Activated CD8-positive, alpha-beta memory T cell treated with anti-CD3 and anti-CD28 coated beads for 36 hours (primary cell): ENCODE results near the gene PTMA. TPM values are rescaled to one million over a fixed set of nuclear protein-coding genes. Genes with fewer than 3 reads are reported as not detected.

Experiments
- CTCF ChIA-PET: fragments of 350-600 bp; sonication (Branson Sonifier 250); formaldehyde crosslinking; loops from one replicate; lab custom pipeline; 2021; ENCODE audit warnings: antibody characterized with exemption; lab: Charles Lee
- POLR2A ChIA-PET: fragments of 350-600 bp; sonication (Branson Sonifier 250); formaldehyde crosslinking; loops from one replicate; lab custom pipeline; 2021; ENCODE audit warnings: antibody characterized with exemption; lab: Charles Lee
- total RNA-seq, 2 experiments: library from RNA; stranded (reverse); gene quantifications; one replicate each; pipeline ENCODE4 v1.2.3, GENCODE V29; 2021

The PTMA gene
- total RNA-seq, 2 experiments from 2014 or later = 2,458 to 2,489 TPM

- POLR2A ChIA-PET = interaction anchor here (0.5 to 6.1 kb wide), 5 partner anchors 32 to 245 kb away, joined by 3 to 94 read pairs (median 5); partner anchors contain the start of gene NCL
Observed at GRCh38 chr2:231709636-231709980, 1.3 kb downstream of the PTMA start.

GRCh38 chr2:231709981-231710798, 1.9 kb downstream of the PTMA start:
- POLR2A ChIA-PET = interaction anchor here (0.5 to 6.1 kb wide), 4 partner anchors 35 to 246 kb away, joined by 3 to 94 read pairs (median 6); partner anchors contain the start of gene NCL
- CTCF ChIA-PET = interaction anchor here (0.7 to 4.8 kb wide), 3 partner anchors 33 to 97 kb away, joined by 3 to 47 read pairs (median 5); no protein-coding TSS in a partner anchor

More at GRCh38 chr2:231709636-231709980, 1.3 kb downstream of the PTMA start:
- CTCF ChIA-PET = interaction anchor here (0.7 to 4.8 kb wide), 3 partner anchors 32 to 96 kb away, joined by 3 to 47 read pairs (median 5); no protein-coding TSS in a partner anchor

- CTCF ChIA-PET = interaction anchor here (0.9 to 2.1 kb wide), 2 partner anchors 36 to 99 kb away, joined by 4 to 15 read pairs; no protein-coding TSS in a partner anchor
Observed at GRCh38 chr2:231710799-231711676, 2.7 kb downstream of the PTMA start.

GRCh38 chr2:231711677-231712450, 3.5 kb downstream of the PTMA start:
- CTCF ChIA-PET = interaction anchor here (0.9 to 5.9 kb wide), 5 partner anchors 26 to 109 kb away, joined by 3 to 120 read pairs (median 15); no protein-coding TSS in a partner anchor

More at GRCh38 chr2:231710799-231711676, 2.7 kb downstream of the PTMA start:
- POLR2A ChIA-PET = interaction anchor here (1.8 kb wide), 1 partner anchor 247 kb away, joined by 7 read pairs; the partner anchor contains the start of gene NCL

GRCh38 chr2:231712451-231713021, 4.2 kb downstream of the PTMA start:
- ChIA-PET POLR2A (interaction anchor here (0.8 to 4.5 kb wide), 4 partner anchors 9 to 248 kb away, joined by 4 to 31 read pairs (median 6); partner anchors contain the start of gene NCL), CTCF (interaction anchor here (0.9 to 5.9 kb wide), 4 partner anchors 26 to 110 kb away, joined by 3 to 120 read pairs (median 66); no protein-coding TSS in a partner anchor)

More at GRCh38 chr2:231711677-231712450, 3.5 kb downstream of the PTMA start:
- POLR2A ChIA-PET = interaction anchor here (0.8 to 4.5 kb wide), 4 partner anchors 9 to 248 kb away, joined by 4 to 31 read pairs (median 6); partner anchors contain the start of gene NCL

- POLR2A ChIA-PET = interaction anchor here (1.4 to 4.5 kb wide), 3 partner anchors 10 to 100 kb away, joined by 6 to 31 read pairs (median 11); no protein-coding TSS in a partner anchor
- CTCF ChIA-PET = interaction anchor here (0.5 to 5.9 kb wide), 14 partner anchors 11 to 762 kb away, joined by 3 to 120 read pairs (median 4); partner anchors contain the start of gene COPS7B
Observed at GRCh38 chr2:231713406-231713729, 5.0 kb downstream of the PTMA start.

GRCh38 chr2:231713730-231714638, 5.7 kb downstream of the PTMA start:
- ChIA-PET POLR2A (interaction anchor here (0.5 to 4.5 kb wide), 7 partner anchors 11 to 101 kb away, joined by 3 to 31 read pairs (median 6); no protein-coding TSS in a partner anchor), CTCF (interaction anchor here (0.5 to 5.9 kb wide), 27 partner anchors 11 to 231 kb away, joined by 3 to 120 read pairs (median 4); partner anchors contain the start of gene COPS7B)

- ChIA-PET CTCF (interaction anchor here (0.6 to 5.9 kb wide), 31 partner anchors 8 to 232 kb away, joined by 3 to 120 read pairs (median 4); partner anchors contain the start of genes COPS7B and PDE6D), POLR2A (interaction anchor here (0.7 to 4.5 kb wide), 5 partner anchors 8 to 102 kb away, joined by 3 to 31 read pairs (median 3); no protein-coding TSS in a partner anchor)
Observed at GRCh38 chr2:231714639-231715498, 6.5 kb downstream of the PTMA start.

GRCh38 chr2:231715499-231715837, 7.1 kb downstream of the PTMA start:
- CTCF ChIA-PET = interaction anchor here (1.0 to 5.9 kb wide), 14 partner anchors 8 to 189 kb away, joined by 3 to 120 read pairs (median 6); partner anchors contain the start of gene PDE6D

GRCh38 chr2:231715988-231716616, 7.8 kb downstream of the PTMA start:
- ChIA-PET CTCF (interaction anchor here (1.2 to 5.9 kb wide), 13 partner anchors 9 to 104 kb away, joined by 3 to 120 read pairs (median 11); partner anchors contain the start of gene PDE6D), POLR2A (interaction anchor here (0.6 to 4.5 kb wide), 2 partner anchors 103 to 252 kb away, joined by 3 to 31 read pairs; partner anchors contain the start of gene NCL)

More at GRCh38 chr2:231715499-231715837, 7.1 kb downstream of the PTMA start:
- POLR2A ChIA-PET = interaction anchor here (0.6 to 4.5 kb wide), 3 partner anchors 9 to 251 kb away, joined by 3 to 31 read pairs (median 3); partner anchors contain the start of gene NCL

- ChIA-PET POLR2A (no interaction called here), CTCF (interaction anchor here (1.2 to 5.9 kb wide), 7 partner anchors 15 to 104 kb away, joined by 3 to 120 read pairs (median 11); no protein-coding TSS in a partner anchor)
Observed at GRCh38 chr2:231716666-231717280, 8.4 kb downstream of the PTMA start.

GRCh38 chr2:231717281-231718171, 9.2 kb downstream of the PTMA start:
- POLR2A ChIA-PET = no interaction called here
- CTCF ChIA-PET = interaction anchor here (1.2 to 5.9 kb wide), 6 partner anchors 31 to 105 kb away, joined by 3 to 120 read pairs (median 8); no protein-coding TSS in a partner anchor

GRCh38 chr2:231718799-231719198, 10.5 kb downstream of the PTMA start:
- POLR2A ChIA-PET = no interaction called here
- CTCF ChIA-PET = interaction anchor here (0.7 to 1.4 kb wide), 2 partner anchors 37 to 41 kb away, joined by 4 to 5 read pairs; no protein-coding TSS in a partner anchor
